Measurements from ENCODE around the gene HNRNPL. TPM values are rescaled to one million over a fixed set of nuclear protein-coding genes. Genes with fewer than 3 reads are reported as not detected.

The HNRNPL gene
- polyA plus RNA-seq, 2 of the 4 experiments (the other 2 are of a cell fraction) = 380 to 487 TPM

GRCh38 chr19:38869836-38870607, 20.2 kb upstream of the HNRNPL start (continued):
- peak; percentile 73 to 88 for TF ChIP-seq RAD21 (conservative IDR thresholded peaks at IDR 0.05 in 1 of 2, IDR thresholded peaks at IDR 0.05 in 1 of 2)
- 0 out of 2 replicates have a peak, but pooled peaks have one; percentile 55 for TF ChIP-seq HOXB13 (CRISPR knock-in tag; IDR thresholded peaks at IDR 0.05; ENCODE audit: low read depth)
- peak in 1 of 2 experiments; percentile 58; a peak in 1 of 5 replicates for TF ChIP-seq JUN (IDR thresholded peaks at IDR 0.05)
- no peak for TF ChIP-seq CHD2 (IDR thresholded peaks at IDR 0.05; ENCODE audit: low read length, partially characterized antibody)
- no peak for TF ChIP-seq EHMT2 (IDR thresholded peaks at IDR 0.05; ENCODE audit: low read depth)
- TF ChIP-seq MYC (IDR thresholded peaks at IDR 0.05; ENCODE audit: borderline replicate concordance, low read length) = peak; percentile 93
- TF ChIP-seq FOSB (CRISPR knock-in tag; IDR thresholded peaks at IDR 0.05) = no peak

- Histone ChIP-seq H3K4me1 (peaks cover 25% of the 10 kb centered on the region), H3K4me2 (peak overlapping the region; percentile 74), H3K27ac (peak overlapping the region; percentile 56 to 80), H3K4me3 (peak overlapping the region; percentile 31), H3K9me3 (no peaks in the 10 kb centered on the region)
- ATAC-seq (no peak; a peak in 1 of 6 replicates), DNase-seq (ENCODE audit: low read depth in 1 of 2, low spot score in 1 of 2) (no peak), FAIRE-seq (no peak)
- 72% methylated on average over 34 of the region's 34 CpGs for WGBS (ENCODE audit: missing lambda C conversion rate)
- no peak for TF ChIP-seq JUNB (IDR thresholded peaks at IDR 0.05)
- no peak for TF ChIP-seq HDAC2 (IDR thresholded peaks at IDR 0.05)
- no peak for TF ChIP-seq GATA3 (IDR thresholded peaks at IDR 0.05; ENCODE audit: borderline replicate concordance)
- TF ChIP-seq HEYL (CRISPR knock-in tag; IDR thresholded peaks at IDR 0.05) = no peak; the same call in 1 of the 2 replicates
- no peak for TF ChIP-seq PBX3 (IDR thresholded peaks at IDR 0.05)
- no peak for TF ChIP-seq ATOH8 (CRISPR knock-in tag; IDR thresholded peaks at IDR 0.05; ENCODE audit: low read depth)
- no peak for TF ChIP-seq E2F6 (IDR thresholded peaks at IDR 0.05; ENCODE audit: borderline replicate concordance, low read depth)
- no peak for TF ChIP-seq JUN (IDR thresholded peaks at IDR 0.05)
- no peak for TF ChIP-seq TP53 (CRISPR knock-in tag; IDR thresholded peaks at IDR 0.05)
- no peak; the same call in 1 of the 2 replicates for TF ChIP-seq NFE2L2 (conservative IDR thresholded peaks at IDR 0.05; ENCODE audit: low read length)
- 0 out of 2 replicates have a peak, but pooled peaks have one; percentile 13 for TF ChIP-seq SREBF2 (IDR thresholded peaks at IDR 0.05)
- TF ChIP-seq REST (IDR thresholded peaks at IDR 0.05) = no peak
- TF ChIP-seq TFCP2L1 (CRISPR knock-in tag; IDR thresholded peaks at IDR 0.05) = 0 out of 2 replicates have a peak, but pooled peaks have one; percentile 16
- CTCF ChIA-PET = interaction anchor here (0.6 to 31.8 kb wide), 43 partner anchors 1 to 466 kb away, joined by 3 to 652 read pairs (median 5); partner anchors contain the start of genes CAPN12, CCER2, ECH1 and EIF3K
- POLR2A ChIA-PET = interaction anchor here (1.0 to 1.3 kb wide), 2 partner anchors 16 to 18 kb away, joined by 5 read pairs; no protein-coding TSS in a partner anchor
Observed at GRCh38 chr19:38869160-38869835, 19.5 kb upstream of the HNRNPL start.

All from A549 (cell line).